DMS114 treated with DMSO at 0.1 percent for 48 hours (cell line): ENCODE results near the gene RGS9.
"Not testable (repeated sequence)": the region's sequence is repeated elsewhere in the genome, so short reads cannot be mapped to it uniquely, and the experiment has no call there.

Source experiments
- DNase-seq: peaks from one replicate; lab custom pipeline; 2025; ENCODE audit not compliant: unreplicated experiment; lab: John Stamatoyannopoulos, UW

Gene RGS9

GRCh38 chr17:65109990-65110680, 27.0 kb upstream of the RGS9 start:
- no peak for DNase-seq

DNA sequence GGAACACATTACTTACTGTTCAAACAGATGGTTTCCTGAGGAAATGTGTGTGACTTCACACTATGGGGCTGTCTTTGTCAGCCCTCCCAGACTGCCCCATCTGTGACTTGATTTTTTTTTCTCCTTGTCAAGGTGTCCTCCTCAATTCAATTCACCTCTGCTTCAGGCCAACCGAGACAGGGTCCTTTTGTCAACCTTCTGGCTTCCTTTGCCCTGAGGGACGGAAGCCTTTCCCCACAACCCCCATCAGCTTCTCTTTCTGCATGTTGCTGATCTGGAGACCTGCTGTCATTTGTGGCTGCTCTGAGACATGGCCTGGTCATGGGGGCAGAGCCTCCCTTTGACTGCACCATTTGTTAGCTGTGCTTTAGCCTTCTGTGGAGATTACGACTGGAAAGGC, 21.3 kb upstream of the RGS9 start:
- no peak for DNase-seq

DNA sequence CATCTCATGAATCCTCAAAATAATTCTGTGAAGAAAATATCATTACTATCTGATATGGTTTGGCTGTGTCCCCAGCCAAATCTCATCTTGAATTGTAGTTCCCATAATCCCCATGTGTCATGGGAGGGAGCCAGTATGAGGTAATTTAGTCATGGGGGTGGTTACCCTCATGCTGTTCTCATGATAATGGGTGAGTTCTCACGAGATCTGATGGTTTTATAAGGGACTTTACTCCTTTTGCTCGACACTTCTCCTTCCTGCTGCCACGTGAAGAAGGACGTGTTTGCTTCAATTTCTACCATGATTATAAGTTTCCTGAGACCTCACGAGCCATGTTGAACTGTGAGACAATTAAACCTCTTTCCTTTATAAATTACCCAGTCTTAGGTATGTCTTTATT, 20.7 kb upstream of the RGS9 start:
- not testable (repeated sequence) for DNase-seq

DNA sequence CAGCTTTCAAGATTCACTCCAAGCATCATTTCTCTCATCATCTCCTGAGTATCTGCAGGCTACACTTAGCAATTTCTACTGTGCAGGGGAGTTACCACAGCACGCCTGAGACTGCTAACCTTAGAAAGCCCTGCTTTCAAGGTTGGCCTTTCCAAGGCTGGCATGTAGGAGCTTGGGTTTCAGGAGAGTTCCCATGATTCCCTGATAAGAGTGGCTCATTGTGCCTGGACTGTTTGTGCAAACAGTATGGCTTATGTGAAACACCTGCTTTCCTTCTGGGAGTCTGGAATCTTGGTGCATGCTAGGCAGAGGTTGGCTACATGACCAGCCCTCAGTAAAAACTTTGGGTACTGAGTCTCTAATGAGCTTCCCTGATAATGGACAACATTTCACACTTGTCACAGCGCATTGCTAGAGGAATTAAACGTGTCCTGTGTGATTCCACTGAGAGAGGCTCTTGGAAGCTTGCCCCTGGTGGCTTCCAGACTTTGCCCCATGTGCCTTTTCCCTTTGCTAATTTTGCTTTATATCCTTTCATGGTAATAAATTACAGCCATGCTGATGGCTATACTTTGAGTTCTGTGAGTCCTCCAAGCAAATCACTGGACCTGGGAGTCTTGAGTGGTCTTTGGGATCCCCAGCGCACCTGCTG, 19.7 kb upstream of the RGS9 start:
- DNase-seq = no peak

DNA sequence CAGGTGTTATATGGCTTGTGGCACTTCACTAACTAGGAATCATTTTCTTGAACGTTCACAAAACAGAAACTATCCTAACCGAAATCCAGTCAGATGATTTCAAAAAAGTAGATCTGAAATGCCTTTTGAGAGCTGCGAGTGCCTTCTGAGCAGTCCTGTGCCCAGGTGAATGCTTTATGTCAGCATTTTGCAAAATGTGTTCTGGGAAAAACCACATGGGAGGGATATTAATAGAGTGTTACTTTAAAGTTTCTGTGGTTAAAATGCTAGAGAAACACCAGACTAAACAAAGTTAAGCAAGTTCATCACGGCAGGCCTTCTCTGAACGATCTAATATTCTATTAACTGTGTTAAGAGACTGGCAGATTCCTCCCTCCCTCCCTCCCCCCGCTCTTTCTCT, 15.8 kb upstream of the RGS9 start:
- no peak for DNase-seq

DNA sequence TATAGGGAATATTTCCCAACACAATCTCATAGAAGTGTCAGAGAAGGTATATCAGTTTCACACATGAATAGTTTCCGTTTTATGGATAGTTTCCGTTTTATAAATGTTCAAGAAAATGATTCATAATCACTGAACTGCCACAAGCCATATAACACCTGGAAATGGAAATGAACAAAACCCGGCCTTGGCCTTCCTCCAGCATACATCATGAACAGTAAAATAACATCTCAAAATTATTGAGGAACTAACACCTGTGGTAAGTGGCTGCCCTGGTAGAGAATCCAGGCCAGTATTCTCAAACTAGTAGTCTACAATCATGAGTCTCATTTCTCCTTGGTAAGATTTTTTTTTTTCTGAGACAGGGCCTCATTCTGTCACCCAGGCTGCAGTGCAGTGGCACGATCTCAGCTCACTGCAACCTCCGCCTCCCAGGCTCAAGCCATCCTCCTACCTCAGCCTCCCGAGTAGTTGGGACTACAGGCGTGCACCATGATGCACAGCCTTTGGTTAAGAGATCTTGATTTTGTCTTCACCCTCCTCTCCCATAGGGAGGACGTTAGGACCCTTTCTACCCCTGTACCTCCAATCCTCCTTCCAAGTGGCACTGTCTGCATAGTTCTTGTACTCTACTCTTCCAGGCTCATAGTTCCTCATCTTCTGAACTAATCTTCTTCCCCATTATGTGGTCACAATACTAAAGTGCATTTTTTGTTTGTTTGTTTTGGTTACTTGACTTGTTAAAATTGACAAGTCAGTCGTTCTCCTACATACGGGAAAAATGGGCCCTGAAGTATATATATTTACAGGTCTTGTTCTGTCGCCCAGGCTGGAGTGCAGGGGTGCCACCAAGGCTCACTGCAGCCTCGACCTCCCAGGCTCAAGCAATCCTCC, 15.0 kb upstream of the RGS9 start:
- no peak for DNase-seq

GRCh38 chr17:65122836-65123756, 14.1 kb upstream of the RGS9 start:
- peak; percentile 70 for DNase-seq

GRCh38 chr17:65123757-65124675, 13.2 kb upstream of the RGS9 start:
- DNase-seq = no peak

GRCh38 chr17:65130832-65131231, 6.3 kb upstream of the RGS9 start:
- DNase-seq = no peak

DNA sequence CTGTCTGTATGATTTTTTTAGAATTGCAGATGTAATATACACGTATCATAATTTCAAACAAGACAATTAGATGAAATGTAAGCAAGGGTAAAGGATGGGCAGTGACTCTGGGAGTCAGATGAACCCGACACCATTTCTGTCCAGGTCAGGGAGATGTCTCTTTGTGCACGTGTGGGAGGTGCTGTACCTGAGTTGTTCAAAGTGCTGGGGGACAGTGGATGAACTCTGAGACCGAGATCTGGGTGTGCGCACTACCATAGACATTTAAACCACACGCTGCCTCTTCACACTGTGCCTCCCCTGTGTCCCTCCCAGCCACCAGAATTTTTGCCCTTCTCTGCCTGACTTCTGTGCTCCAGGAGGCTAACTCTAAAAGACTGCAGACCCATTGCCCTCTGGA, 5.9 kb upstream of the RGS9 start:
- no peak for DNase-seq

DNA sequence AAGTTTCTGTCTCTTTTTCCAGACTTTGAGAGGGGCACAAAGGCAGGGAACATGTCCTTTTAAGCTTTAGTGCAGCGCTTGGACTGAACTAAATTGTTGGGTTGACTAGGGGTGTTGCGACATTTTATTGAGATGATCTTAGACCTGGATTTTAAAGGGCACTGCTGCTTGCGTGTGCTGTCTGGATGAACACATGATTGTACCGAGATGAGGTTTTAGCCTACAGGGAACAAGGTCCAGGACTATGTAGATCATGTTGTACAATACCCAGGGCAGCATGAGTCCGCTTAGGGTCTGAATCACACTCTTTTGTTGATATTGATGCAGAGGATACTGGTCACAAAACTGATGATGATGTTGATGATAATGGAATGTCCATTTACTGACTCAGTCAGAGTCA, 5.2 kb upstream of the RGS9 start:
- DNase-seq = no peak

DNA sequence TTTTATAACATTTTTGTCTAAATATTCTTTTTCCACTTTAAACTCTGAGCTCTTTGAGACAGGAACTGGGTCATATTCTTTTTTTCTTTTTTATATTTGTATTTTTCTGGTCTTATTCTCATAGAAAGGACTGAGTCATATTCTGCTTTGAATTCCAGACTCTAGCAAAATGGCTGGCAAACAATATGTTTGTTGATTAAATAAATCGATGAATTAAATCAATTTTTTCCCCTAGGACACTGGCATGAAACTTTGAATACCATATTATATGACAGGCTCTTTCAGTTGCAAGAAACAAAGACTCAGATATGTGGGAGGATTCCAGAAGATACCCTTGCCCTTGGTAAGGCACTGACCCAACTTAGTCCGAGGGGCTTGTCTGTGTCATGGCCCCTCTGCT, 3.1 kb upstream of the RGS9 start:
- no peak for DNase-seq

DNA sequence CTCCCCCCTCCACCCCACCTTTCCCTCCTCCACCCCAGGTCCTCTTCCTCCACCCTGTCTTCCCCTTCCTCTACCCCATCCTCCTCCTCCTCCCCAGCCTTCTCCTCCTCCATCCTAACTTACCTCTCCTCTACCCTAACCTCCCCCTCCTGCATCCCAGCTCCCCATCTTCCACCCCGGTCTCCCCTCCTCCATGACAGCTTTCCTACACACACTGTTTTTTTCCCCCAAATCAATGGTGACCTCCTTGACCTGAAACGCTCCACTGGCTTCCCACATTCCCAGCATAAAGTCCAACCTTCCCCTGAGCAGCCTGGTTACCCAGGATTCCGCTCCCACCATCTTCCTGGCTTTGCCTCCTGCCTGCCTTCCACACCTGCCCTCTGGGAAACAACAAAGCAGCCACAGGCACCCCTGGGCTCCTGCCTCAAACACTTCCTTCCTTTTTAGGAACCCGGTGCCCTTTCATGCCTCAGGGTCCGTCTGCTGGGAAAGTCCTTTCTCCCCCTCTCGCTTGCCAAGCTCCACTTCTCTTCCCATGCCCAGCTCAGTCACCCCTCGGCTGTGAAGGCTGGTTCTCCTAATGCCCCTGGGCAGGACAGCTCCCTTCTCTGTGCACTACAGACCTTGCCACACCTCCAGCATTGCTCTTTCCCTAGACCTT, 2.1 kb downstream of the RGS9 start:
- DNase-seq = no peak

GRCh38 chr17:65142247-65142646, 5.1 kb downstream of the RGS9 start:
- no peak for DNase-seq

DNA sequence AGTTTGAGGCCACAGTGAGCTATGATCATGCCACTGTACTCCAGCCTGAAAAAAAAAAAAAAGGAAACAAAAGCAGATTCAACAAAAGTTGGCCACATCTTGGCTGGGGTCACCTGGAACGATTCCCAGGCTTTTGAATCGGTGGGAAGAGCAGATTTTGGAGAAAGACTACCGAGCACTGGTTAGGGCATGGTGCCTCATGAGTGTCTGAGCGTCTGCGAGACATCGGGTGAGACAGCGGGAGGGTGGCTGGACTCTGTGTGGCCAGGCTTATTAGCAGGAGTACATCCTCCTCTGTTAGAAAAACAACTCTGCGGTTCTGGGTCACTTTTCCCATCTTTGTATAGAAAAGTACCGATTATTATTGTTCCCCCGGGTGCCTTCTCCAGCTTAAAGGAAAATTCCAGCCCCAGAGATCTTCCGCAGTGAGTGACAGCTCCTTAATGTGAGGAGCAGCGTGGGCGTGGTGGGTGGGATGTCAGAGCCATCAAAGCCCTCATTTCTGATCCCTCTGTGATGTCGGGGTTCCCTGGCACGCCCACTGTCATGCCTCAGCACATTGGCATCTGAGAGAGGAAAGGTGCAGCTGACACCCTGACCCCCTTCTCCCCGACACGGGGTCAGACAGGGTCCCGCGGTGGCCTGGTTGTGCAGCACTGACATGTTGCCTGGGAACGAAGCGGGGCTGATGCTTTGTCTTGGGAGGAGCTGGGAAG, 6.9 kb downstream of the RGS9 start:
- DNase-seq = no peak

DNA sequence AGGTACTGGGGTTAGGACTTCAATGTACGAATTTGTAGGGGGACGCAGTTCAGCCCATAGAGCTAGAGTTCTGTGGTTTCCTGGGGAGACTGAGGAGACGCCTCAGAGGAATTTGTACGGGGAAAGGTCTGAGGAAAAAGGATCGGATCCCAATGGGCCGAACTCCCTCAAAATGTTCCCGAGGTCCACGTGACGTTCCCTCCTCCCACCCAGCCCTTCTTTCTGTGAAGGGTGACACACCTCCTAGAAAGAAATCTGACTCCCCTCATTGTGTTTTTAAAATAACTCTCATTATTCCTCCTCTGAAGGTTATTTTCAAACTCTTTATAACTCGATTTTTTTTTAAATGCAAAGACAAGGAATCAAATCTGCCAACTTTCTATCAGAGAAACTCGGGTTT, 8.6 kb downstream of the RGS9 start:
- DNase-seq = no peak

DNA sequence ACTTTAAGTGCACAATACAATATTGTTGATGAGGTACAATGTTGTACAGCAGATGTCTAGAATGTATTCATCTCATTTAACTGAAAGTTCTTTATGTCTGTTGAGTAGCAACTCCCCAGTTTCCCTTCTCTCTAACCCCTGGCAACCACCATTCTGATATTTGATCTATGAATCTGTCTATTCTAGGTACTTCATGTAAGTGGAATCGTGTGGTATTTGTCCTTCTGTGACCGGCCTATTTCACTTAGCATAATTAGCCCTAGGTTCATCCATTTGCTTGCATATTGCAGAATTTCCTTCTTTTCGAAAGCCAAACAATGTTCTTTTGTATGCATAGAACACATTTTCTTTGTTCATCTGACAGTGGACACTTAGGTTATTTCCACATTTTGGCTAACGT, 10.8 kb downstream of the RGS9 start:
- DNase-seq = no peak

DNA sequence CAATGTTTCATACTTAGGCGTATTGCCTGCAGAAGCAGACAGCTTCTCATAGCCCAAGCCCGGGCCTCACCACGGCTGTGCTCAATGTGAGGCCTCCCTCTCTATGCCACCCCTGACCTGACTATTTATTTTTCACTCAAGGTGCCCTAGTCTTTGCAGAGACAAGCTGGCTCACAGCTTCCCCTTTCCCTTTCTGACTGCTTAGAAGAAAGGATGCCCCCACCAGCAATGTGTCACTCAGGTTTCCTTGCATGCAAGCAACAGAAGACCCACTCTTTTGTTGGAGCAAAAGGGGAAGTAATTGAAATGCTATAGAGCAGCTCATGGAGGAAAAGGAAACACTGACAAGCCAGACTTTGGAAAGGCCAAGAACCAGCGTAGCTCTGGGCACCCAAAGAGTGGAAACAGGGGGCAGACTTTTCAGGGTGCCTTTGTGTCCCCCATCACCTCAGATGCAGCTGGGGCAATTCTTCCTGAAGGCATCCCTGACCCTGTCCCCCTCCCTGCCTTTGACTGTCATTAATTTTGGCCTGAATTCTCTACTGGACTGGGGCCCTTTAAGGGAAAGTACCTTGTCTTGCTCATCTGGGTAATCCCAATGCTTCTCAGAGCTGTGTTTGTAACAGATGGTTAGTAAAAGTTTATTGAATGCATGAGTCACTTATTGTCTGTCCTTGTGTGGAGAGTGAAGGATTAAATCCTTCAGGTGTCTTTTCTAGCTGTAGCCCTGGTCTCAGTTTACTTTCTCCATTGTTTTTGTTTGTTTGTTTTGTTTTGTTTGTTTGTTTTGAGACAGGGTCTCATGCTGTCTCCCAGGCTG, 17.8 kb downstream of the RGS9 start:
- DNase-seq = no peak
